Left renal pelvis (tissue), 4 donors: ENCODE data around the gene CRIM1. TPM values are rescaled to one million over a fixed set of nuclear protein-coding genes. Genes with fewer than 3 reads are reported as not detected.

Source experiments
- DNase-seq, 4 donors: peaks; one replicate each; pipeline ENCODE4 v3.0.0-alpha.2; 2013; ENCODE audit warnings: low read depth in 4 of 4, low spot score in 3 of 4
- polyA plus RNA-seq, 4 donors: library from polyadenylated mRNA; unstranded; fragments of 120-200 nt; gene quantifications; one replicate each; pipeline ENCODE4 v1.2.1, GENCODE V29; 2013; ENCODE audit not compliant: insufficient read length in 4 of 4

Gene CRIM1
- polyA plus RNA-seq, 4 donors, result 45.8 to 111 (median 90.2) TPM

DNA sequence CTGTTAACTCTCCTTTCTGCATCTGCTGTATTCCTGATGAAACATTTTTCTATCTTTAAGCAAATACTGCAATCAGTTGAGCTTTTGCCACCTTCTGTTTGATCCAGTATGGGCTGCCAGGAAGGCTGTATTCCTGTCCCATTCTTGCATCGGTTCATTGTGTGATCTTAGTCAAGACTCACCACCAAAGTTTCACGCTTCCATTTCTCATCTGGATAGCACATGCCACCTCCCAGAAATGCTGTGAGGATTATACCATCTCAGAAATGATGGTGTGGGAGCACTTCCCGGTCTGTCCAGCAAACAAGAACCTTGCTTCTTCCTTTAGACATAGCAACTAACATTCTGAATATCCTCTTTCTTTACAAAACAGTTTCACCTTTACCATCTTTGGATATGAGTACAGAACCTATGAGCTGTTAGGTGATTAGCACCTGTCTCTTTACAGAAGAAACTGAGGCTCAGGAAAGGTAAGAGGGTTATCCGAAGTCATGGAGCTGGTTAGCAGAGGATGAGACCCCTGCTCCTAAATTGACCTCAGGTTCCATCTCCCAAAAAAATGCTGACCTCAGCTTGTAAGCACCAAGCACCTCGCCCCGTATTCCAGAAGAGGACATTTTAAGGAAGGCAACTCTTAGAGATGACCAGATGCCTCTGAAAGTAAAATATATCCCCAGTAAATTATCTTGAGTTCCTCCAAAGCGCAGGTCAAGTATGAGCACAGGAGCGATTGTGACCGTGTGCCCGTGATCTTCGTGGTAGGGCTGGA, 185.6 kb downstream of the CRIM1 start:
- no peak for DNase-seq

DNA sequence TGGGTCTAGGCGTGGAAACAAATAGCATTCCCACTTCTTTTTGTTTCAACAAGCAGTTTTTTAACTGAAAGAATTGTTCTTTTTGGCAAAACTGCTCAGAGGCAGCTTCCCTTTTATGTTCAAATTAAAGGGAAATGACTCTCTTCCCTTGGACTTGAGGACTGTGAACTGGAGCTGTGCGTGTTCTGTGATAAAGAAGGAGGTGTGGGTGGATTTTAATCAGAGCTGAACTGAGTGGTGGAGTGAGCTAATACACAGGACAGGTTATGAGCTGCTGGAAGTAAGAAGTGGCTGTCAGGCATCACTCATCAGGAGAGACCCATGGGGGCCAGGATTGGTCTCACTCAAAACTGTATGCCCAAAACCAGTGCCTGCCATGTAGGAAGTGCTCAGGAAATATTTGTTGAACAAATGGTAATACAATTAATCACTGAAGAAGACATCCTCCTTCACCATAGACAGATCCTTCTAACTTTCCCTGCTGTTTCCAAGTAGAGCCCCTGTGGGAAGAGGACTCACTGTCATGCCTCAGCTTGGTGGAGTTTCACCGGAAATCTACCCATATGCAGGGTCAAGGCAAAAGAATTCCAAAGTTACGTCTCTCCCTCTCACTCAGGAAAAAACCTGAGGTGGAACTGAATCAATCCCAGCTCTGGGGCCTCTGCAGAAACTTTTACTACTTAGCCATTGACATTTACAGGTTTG, 186.5 kb downstream of the CRIM1 start:
- DNase-seq, result no peak

DNA sequence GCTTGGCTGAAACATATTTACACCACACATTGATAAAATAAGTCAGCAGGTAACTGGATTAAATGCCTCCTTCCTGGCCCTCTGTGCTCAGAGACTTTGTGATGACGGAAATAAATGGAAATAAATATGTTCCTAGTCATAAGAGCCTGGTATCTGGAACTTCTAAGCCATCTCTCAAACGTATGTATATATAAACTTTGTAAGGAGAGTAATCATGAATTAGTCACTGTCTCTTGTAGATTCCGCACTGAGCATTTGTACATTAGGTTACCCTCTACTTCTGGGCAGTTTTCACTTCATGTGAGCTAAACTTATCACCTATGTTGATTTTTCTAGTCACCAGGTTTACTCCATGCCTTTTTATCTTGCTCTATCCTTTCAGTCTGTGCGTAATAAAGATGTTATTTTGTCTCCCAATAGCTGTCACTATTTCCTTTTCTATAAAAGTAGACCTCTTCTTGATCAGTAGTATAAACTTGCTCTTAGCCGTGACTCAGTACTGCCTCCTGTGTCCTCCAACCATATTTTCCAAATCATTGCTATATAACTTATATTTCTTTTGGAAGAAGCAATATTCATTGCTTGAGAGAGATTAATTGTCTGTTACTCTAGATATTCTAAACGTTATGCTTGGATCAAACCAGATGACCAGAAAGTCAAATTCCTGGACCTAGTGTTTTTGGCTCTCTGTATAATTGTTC, 189.2 kb downstream of the CRIM1 start:
- DNase-seq, result no peak

DNA sequence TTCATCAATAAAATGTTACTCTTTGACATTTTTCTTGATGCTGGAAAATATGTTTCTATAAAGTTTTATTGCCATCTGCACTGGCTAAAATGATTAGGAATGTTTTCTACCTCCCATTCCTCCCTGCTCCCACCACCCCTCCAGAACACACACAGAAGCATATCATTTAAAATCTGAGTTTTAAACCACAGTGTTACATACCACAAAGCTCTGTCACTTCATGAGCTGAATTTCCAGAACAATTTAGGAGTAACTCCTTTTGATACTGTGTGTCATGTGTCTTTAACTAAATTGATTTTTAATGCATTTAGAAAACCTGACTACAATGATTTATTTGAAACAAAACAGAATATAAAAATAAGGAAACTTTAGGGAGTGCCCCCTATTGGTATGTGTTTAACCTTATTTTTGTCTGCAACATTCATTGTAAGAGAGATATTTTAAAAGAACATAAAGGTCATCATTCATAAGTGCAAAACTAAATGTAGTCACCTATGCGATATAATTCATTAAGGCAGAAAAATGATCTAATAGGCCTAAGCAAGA, 190.4 kb downstream of the CRIM1 start:
- DNase-seq, result no peak

DNA sequence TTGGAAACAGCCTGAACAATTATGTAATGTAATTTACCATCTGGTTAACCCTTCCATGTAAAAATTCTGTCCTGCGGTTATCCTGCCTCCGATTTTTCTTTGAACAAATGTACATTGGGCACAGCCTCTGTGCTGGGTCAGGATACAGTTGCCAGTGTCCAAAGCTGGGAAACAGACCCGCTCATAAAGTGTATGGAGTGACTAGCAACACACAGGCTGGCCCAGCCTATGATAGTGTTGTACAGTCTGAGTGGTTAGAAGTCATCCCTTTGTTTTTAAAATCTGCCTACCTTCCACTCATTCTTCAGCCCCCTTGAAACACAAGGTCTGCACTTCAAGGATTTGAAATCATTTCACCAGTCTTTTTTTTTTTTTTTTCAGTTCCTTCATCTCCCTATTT, 192.3 kb downstream of the CRIM1 start:
- DNase-seq, result no peak

GRCh38 chr2:36549165-36549574, 193.6 kb downstream of the CRIM1 start:
- peak in 2 of 4 donors; percentile 14 to 35 for DNase-seq

- no peak for DNase-seq
These were observed 194.4 kb downstream of the CRIM1 start for GRCh38 chr2:36550006-36550405.

DNA sequence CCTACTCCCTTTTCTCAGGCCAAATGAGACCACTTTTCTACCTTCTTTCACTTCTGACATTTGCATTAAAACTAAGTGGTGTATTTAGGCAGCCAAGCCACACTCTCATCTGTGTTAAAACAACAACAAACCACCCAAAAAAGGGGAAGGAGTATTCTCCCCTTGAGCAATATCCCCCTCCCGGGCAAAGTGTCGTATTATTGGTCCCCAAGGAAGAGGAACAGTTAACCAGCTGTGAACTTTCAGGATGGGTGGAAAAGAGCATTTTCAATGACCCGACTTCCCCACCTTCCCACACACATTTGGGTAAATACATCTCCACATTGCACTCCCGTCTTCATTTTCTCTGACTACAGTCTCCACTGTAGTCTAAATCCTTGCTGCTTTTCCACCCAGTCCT, 198.1 kb downstream of the CRIM1 start:
- no peak for DNase-seq

GRCh38 chr2:36554531-36554930, 199.0 kb downstream of the CRIM1 start:
- no peak for DNase-seq

GRCh38 chr2:36555789-36556188, 200.2 kb downstream of the CRIM1 start:
- no peak for DNase-seq

DNA sequence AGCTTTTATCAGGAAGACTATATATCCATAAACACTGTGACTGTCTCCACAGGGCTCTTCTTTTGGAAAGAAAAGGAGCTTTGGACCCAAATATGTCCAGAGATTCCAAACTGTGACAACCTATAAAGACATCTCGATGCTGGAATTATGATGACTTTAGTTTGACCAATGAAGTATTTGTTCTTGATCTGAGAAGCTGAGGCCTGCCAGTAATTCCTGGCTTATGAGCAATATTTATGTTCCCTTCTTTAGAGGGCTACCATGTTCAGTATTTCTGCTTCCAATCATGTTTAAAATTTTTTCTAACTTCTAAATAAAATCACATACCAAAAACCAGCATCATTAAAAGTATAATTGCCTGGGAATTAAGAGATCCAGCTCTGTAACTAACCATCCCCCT, 201.3 kb downstream of the CRIM1 start:
- DNase-seq, result no peak

DNA sequence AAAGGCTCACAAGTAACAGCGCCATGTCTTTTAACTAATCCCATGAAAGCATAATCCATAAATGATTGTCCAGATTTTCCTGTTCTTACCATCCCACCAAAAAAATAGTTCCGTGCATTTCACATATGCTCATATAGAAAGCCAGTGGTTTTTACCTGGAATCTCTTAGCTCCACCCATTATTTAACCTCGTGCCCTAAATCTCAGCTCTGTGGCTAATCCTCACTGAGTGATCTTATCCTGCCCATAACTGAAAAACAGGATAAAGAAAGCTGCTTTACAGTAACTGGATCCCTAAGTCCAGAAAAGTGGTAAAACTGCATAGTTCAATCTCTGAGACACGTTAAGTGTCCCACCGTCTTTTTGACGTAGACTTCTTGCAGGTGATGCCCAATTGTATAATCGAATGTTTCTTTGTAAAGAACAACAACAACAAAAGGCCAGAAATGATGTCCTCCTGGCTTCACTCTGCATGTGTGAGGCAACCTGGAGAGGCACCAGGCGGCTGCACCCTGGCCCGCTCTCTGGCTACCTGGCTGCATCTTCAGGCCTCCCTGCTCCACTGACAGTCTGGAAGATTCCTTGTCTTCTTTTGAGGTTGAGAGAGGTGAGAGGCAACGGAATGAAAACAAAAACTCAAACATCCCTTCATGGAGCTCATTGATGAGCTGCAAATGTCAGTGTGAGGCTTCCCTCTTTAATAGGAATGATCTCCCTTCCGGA, 203.8 kb downstream of the CRIM1 start:
- no peak for DNase-seq

GRCh38 chr2:36560726-36561125, 205.1 kb downstream of the CRIM1 start:
- no peak for DNase-seq

DNA sequence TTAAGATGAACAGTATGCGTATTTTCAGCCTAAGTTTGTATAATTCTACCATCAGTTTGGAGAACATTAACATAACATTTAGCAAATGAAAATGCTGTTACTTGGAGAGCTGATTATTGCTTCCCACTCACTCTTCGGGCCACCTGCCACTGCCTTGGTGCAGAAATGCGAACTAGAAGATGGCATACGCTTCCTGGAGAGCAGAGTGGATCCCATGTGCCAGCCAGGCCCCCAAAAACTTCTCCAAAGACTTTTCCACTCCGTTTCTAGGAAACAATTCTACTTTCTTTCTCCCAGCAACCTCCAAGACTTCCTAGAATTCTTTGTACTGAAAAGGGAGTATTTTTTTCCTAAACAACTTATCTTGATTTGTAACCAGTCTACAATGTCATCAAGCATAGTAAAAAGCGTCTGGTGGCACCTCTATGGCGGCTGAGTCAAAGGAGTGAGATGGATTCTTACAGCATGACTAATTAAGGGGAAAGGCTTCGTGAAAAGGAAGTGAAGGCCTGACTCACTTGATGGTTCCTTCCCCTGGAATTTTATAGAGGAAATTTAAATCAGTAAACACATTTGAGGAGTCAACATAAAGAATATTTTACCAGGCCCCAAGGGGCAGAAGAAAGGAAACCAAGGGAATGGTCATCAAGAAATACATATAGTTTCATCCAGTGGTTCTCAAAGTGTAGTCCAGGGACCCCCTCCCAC, 205.8 kb downstream of the CRIM1 start:
- peak in 2 of 4 donors; percentile 8 to 12 for DNase-seq

DNA sequence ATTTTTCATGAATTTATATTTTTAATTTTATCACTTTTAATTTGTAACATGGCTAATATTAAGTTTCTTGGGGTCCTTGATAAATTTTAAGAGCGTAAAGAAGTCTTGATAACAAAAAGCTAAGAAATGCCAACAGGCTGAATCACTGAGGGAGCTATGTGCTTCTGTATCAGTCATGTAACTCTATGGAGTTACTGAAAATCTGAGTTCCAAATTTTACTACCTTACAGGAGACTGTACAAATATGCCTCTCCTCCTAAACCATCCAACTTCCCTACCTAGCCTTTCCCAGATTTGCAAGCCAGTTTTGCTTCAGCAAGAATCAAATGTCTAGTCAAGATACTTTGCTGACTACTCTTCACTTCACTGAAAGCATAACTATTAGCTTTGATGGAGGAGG, 206.7 kb downstream of the CRIM1 start:
- DNase-seq, result no peak

- DNase-seq, result no peak
These were observed 207.5 kb downstream of the CRIM1 start for GRCh38 chr2:36562973-36563532.

GRCh38 chr2:36564377-36564930, 208.9 kb downstream of the CRIM1 start:
- DNase-seq, result no peak

DNA sequence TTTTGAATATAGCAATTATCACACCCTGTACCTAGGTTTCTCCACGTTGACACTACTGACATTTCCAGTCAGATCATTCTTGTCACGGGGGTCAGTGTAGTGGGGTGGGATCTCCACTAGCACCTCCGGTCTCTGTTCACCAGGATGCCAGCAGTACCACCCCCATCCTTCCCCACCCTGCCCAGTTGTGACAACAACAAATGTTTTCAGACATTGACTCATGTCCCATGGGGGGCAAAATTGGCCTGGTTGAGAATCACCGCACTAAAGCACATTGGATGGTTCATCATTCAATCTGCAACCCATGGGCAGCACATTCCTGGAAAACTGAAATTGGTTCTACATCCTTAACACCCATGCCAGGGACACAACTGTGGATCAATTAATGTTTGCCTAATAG, 210.1 kb downstream of the CRIM1 start:
- DNase-seq, result no peak

GRCh38 chr2:36566887-36567286, 211.3 kb downstream of the CRIM1 start:
- DNase-seq, result no peak
